Endothelial cell of umbilical vein (primary cell): ENCODE data around the gene PLEKHA3.

Experiments
- CTCF ChIP-seq, 2 donors: IDR thresholded peaks; 1 replicate in 1 of 2; 2 replicates in 1 of 2; pipeline ENCODE4 v1.5.1; 2011; ENCODE audit warnings: low read length in 2 of 2, mild to moderate bottlenecking in 2 of 2, moderate library complexity in 2 of 2, control low read depth in 1 of 2, inconsistent platforms in 1 of 2, low read depth in 1 of 2; ENCODE audit not compliant: insufficient read depth in 1 of 2; ENCODE audit errors: extremely low read depth in 1 of 2
- POLR2A ChIP-seq: IDR thresholded peaks from 2 replicates; pipeline ENCODE4 v1.6.1; 2012; ENCODE audit warnings: low read depth, mild to moderate bottlenecking, control low read depth, low read length

- TF ChIP-seq POLR2A = no peak
- TF ChIP-seq CTCF (IDR thresholded peaks at IDR 0.05; ENCODE audit: extremely low read depth in 1 of 2, insufficient read depth in 1 of 2, low read depth in 1 of 2, low read length in 2 of 2) = no peak
These were observed 30.1 kb downstream of the PLEKHA3 start for GRCh38 chr2:178510384-178510783.
